Measurements from ENCODE around the gene TNK1. TPM values are rescaled to one million over a fixed set of nuclear protein-coding genes. Genes with fewer than 3 reads are reported as not detected.

TNK1 gene
- total and polyA plus RNA-seq, 9 of the 15 experiments (the other 6 are each of a cell fraction or from before 2014, with no cell fraction given) = 0.28 to 5.2 (median 2.1) TPM

DNA sequence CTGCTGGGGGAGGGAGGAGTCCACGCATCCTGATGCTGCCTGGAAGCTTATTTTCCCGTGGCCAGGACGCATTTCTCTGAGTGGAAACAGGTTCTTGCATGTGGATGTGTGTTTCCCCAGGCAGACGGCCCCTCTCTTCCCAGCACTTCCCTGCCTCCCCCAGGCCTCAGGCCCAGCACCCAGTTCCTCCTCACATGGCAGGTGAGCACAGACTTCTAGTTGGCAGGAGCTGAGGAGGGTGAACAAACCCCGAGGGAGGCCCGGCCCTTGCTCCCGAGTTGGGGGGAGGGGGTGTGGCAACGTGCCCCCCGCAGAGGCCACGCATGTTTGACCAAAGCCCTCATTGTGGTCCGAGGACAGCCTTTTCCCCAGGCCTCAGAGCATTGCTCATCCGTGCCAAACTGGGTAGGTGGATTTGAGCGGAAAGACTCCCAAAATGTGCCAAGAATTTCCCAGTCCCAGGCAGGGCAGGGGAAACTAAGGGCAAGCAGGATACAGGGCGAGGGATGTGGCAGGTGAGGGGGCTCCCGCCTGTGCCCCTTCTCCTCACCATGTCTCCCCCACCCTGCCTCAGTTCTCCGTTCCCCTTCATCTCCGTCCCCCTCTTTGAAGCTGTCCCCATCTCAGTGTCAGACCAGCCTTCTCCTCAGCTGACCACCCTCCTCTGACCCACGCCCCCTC, 37.7 kb downstream of the TNK1 start:
- peaks cover 0 to 10% of the 10 kb centered on the region in 2 experiments; a peak in 2 of 5 replicates for H3K4me1 ChIP-seq (replicated peaks in 1 of 2; ENCODE audit: control insufficient read depth in 2 of 2, insufficient read depth in 2 of 2, low read length in 2 of 2)
- H3K79me2 ChIP-seq (ENCODE audit: control insufficient read depth, insufficient read depth, low read length) = no peaks in the 10 kb centered on the region
- in situ Hi-C loops (cut with MboI) (no loop called here), intact Hi-C loops (cut with micrococcal nuclease) (no loop called here)
- H3K27ac ChIP-seq (ENCODE audit: extremely low read depth, low read depth, low read length) = no peak overlapping the region
- DNase-seq (ENCODE audit: extremely low read depth in 1 of 4, low spot score in 3 of 4) = no peak
- TF ChIP-seq NR2F6 (CRISPR knock-in tag; IDR thresholded peaks at IDR 0.05) = no peak
- TF ChIP-seq, protein P1, sequence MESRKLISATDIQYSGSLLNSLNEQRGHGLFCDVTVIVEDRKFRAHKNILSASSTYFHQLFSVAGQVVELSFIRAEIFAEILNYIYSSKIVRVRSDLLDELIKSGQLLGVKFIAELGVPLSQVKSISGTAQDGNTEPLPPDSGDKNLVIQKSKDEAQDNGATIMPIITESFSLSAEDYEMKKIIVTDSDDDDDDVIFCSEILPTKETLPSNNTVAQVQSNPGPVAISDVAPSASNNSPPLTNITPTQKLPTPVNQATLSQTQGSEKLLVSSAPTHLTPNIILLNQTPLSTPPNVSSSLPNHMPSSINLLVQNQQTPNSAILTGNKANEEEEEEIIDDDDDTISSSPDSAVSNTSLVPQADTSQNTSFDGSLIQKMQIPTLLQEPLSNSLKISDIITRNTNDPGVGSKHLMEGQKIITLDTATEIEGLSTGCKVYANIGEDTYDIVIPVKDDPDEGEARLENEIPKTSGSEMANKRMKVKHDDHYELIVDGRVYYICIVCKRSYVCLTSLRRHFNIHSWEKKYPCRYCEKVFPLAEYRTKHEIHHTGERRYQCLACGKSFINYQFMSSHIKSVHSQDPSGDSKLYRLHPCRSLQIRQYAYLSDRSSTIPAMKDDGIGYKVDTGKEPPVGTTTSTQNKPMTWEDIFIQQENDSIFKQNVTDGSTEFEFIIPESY (CRISPR knock-in tag; IDR thresholded peaks at IDR 0.05) = no peak
- no peak for TF ChIP-seq ZNF175 (CRISPR knock-in tag; IDR thresholded peaks at IDR 0.05; ENCODE audit: low read depth)
- no peak for TF ChIP-seq ZNF586 (CRISPR knock-in tag; conservative IDR thresholded peaks at IDR 0.05)
- no peak for TF ChIP-seq OTX1 (CRISPR knock-in tag; IDR thresholded peaks at IDR 0.05)
- no peak for TF ChIP-seq TEAD2 (tag; IDR thresholded peaks at IDR 0.05)
- TF ChIP-seq, protein P2, sequence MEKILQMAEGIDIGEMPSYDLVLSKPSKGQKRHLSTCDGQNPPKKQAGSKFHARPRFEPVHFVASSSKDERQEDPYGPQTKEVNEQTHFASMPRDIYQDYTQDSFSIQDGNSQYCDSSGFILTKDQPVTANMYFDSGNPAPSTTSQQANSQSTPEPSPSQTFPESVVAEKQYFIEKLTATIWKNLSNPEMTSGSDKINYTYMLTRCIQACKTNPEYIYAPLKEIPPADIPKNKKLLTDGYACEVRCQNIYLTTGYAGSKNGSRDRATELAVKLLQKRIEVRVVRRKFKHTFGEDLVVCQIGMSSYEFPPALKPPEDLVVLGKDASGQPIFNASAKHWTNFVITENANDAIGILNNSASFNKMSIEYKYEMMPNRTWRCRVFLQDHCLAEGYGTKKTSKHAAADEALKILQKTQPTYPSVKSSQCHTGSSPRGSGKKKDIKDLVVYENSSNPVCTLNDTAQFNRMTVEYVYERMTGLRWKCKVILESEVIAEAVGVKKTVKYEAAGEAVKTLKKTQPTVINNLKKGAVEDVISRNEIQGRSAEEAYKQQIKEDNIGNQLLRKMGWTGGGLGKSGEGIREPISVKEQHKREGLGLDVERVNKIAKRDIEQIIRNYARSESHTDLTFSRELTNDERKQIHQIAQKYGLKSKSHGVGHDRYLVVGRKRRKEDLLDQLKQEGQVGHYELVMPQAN (IDR thresholded peaks at IDR 0.05; ENCODE audit: borderline replicate concordance) = no peak
- no peak for TF ChIP-seq PHB (CRISPR knock-in tag; IDR thresholded peaks at IDR 0.05)
- no peak for TF ChIP-seq EWSR1 (IDR thresholded peaks at IDR 0.05; ENCODE audit: borderline replicate concordance, low read depth, partially characterized antibody)
- TF ChIP-seq MIER1 (IDR thresholded peaks at IDR 0.05; ENCODE audit: low read depth) = no peak
- no peak for TF ChIP-seq MCM7 (IDR thresholded peaks at IDR 0.05)
- no peak for TF ChIP-seq GTF2E2 (tag; IDR thresholded peaks at IDR 0.05)
- H3K4me3 ChIP-seq = no peak overlapping the region
- H4K20me1 ChIP-seq (replicated peaks; ENCODE audit: control insufficient read depth, insufficient read depth, low read length) = no peaks in the 10 kb centered on the region
- ATAC-seq = no peak
- no peaks in the 10 kb centered on the region for H3K27me3 ChIP-seq (ENCODE audit: control insufficient read depth in 2 of 2, insufficient read depth in 2 of 2, low read length in 2 of 2)
- 29% methylated on average over 13 of the region's 18 CpGs for WGBS (ENCODE audit: insufficient coverage, low coverage, missing lambda C conversion rate)
- no peaks in the 10 kb centered on the region for H3K9me3 ChIP-seq (replicated peaks; ENCODE audit: control insufficient read depth, insufficient read depth, low read depth, low read length)
- H2AFZ ChIP-seq (ENCODE audit: low read depth, low read length) = no peak overlapping the region
- H3K9ac ChIP-seq (ENCODE audit: insufficient read depth in 1 of 2, low read depth in 2 of 2, low read length in 2 of 2) = no peak overlapping the region
- H3K9me1 ChIP-seq (ENCODE audit: control insufficient read depth, insufficient read depth, low read length) = no peaks in the 10 kb centered on the region
- POLR2A ChIA-PET = interaction anchor here (1.0 kb wide), 1 partner anchor 14 kb away, joined by 4 read pairs; the partner anchor contains the start of gene TMEM256
- no peak overlapping the region for H3K4me2 ChIP-seq (ENCODE audit: insufficient read depth, low read length)
- no peaks in the 10 kb centered on the region for H3K36me3 ChIP-seq (ENCODE audit: control insufficient read depth, insufficient read depth, low read length)
- FAIRE-seq = no peak
- BruUV-seq (replicated peaks) = no TSS peak
- CTCF ChIA-PET (ENCODE audit: low intra/inter-chr PET ratio) = no interaction called here
